ENCODE results near the gene MTMR12.
"Not testable (repeated sequence)": the region's sequence is repeated elsewhere in the genome, so short reads cannot be mapped to it uniquely, and the experiment has no call there.

Gene MTMR12

GRCh38 chr5:32329395-32329834 is 16.7 kb upstream of the MTMR12 start:
- in situ Hi-C loops (cut with MboI; ENCODE audit: low pct_unique_long_range_greater_than_20kb, low sequenced_read_pairs, unreplicated experiment), result no loop called here
- TF ChIP-seq, protein P1, sequence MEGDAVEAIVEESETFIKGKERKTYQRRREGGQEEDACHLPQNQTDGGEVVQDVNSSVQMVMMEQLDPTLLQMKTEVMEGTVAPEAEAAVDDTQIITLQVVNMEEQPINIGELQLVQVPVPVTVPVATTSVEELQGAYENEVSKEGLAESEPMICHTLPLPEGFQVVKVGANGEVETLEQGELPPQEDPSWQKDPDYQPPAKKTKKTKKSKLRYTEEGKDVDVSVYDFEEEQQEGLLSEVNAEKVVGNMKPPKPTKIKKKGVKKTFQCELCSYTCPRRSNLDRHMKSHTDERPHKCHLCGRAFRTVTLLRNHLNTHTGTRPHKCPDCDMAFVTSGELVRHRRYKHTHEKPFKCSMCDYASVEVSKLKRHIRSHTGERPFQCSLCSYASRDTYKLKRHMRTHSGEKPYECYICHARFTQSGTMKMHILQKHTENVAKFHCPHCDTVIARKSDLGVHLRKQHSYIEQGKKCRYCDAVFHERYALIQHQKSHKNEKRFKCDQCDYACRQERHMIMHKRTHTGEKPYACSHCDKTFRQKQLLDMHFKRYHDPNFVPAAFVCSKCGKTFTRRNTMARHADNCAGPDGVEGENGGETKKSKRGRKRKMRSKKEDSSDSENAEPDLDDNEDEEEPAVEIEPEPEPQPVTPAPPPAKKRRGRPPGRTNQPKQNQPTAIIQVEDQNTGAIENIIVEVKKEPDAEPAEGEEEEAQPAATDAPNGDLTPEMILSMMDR (IDR thresholded peaks at IDR 0.05; ENCODE audit: extremely low read depth, insufficient read depth, missing control alignments), result peak; percentile 83
- peak; percentile 86 for DNase-seq (ENCODE audit: low spot score)

GRCh38 chr5:32326216-32326772 is 13.6 kb upstream of the MTMR12 start:
- in situ Hi-C loops (cut with MboI; ENCODE audit: low pct_unique_long_range_greater_than_20kb, low sequenced_read_pairs, unreplicated experiment), result no loop called here
- TF ChIP-seq, protein P1 (IDR thresholded peaks at IDR 0.05; ENCODE audit: extremely low read depth, insufficient read depth, missing control alignments), result no peak
- no peak for DNase-seq (ENCODE audit: low spot score)

DNA sequence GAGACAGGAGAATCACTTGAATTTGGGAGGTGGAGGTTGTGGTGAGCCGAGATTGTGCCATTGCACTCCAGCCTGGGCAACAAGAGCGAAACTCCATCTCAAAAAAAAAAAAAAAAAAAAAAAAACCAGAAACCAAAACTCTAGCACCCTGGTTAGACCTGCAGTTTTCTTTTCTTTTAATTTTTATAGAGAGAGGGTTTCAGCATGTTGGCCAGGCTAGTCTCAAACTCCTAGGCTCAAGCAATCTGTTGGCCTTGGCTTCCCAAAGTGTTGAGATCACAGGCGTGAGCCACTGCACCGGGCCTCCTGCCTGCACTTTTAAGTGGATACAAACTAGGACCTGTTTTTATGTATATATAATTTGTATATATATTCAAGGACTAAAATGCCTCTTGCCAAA is 12.9 kb upstream of the MTMR12 start:
- in situ Hi-C loops (cut with MboI; ENCODE audit: low pct_unique_long_range_greater_than_20kb, low sequenced_read_pairs, unreplicated experiment), result no loop called here
- DNase-seq (ENCODE audit: low spot score), result no peak
- TF ChIP-seq, protein P1 (IDR thresholded peaks at IDR 0.05; ENCODE audit: extremely low read depth, insufficient read depth, missing control alignments), result no peak

DNA sequence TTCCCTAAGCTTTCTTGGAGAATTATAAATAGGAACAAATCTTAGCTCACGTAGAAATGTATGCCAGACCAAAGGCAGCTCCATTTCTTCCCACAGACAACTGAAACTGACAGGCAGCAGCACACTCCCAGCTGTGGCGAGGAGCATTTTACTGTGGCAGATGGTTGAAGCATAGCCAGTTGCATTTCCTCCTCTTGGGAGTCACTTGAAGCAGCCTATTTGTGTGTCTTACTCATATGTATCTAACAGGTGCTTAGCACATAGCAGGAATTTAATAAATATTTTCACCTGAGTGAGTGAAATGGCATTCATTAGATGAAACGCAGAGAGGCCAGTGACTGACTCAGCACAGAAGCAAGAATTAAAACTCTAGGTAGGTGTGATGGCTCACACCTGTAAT is 12.3 kb upstream of the MTMR12 start:
- TF ChIP-seq, protein P1 (IDR thresholded peaks at IDR 0.05; ENCODE audit: extremely low read depth, insufficient read depth, missing control alignments), result no peak
- in situ Hi-C loops (cut with MboI; ENCODE audit: low pct_unique_long_range_greater_than_20kb, low sequenced_read_pairs, unreplicated experiment), result no loop called here
- peak; percentile 35 for DNase-seq (ENCODE audit: low spot score)

GRCh38 chr5:32323741-32324140 is 11.0 kb upstream of the MTMR12 start:
- TF ChIP-seq, protein P1 (IDR thresholded peaks at IDR 0.05; ENCODE audit: extremely low read depth, insufficient read depth, missing control alignments), result no peak
- DNase-seq (ENCODE audit: low spot score), result no peak
- in situ Hi-C loops (cut with MboI; ENCODE audit: low pct_unique_long_range_greater_than_20kb, low sequenced_read_pairs, unreplicated experiment), result no loop called here

DNA sequence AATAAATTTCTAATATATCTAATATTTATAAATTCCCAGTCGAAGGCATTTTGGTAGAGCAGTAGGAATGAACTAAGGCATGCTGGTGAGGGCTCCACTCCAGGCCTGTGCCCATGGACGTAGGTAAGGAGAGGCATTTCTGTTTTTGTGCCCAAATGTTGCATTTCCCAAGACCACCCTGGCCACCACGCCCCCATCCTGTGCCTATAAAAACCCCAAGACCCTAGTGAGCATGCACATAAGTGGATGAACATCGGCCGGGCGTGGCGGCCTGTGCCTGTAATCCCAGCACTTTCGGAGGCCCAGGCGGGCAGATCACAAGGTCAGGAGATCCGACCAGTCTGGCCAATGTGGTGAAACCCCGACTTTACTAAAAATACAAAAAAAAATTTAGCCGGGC is 10.1 kb upstream of the MTMR12 start:
- TF ChIP-seq, protein P1 (IDR thresholded peaks at IDR 0.05; ENCODE audit: extremely low read depth, insufficient read depth, missing control alignments), result no peak
- no peak for DNase-seq (ENCODE audit: low spot score)
- in situ Hi-C loops (cut with MboI; ENCODE audit: low pct_unique_long_range_greater_than_20kb, low sequenced_read_pairs, unreplicated experiment), result no loop called here

- DNase-seq (ENCODE audit: low spot score); in situ Hi-C loops (cut with MboI; ENCODE audit: low pct_unique_long_range_greater_than_20kb, low sequenced_read_pairs, unreplicated experiment): not testable (repeated sequence)
Measured at GRCh38 chr5:32321787-32322186, 9.0 kb upstream of the MTMR12 start.
